OCI-LY1 (cell line): ENCODE measurements around the gene TCP10L.

Experiments used
- EZH2 ChIP-seq: fragments of 200-600 bp; sonication (generic), shearing (Covaris generic); IDR thresholded peaks from 2 replicates; pipeline ENCODE4 v1.8.0; 2017; ENCODE audit warnings: borderline replicate concordance, mixed run types, mild to moderate bottlenecking, antibody characterized with exemption, low read length, moderate library complexity, mixed read lengths
- TF ChIP-seq, protein P1 (sequence below): fragments of 200-600 bp; sonication (generic), shearing (Covaris generic); IDR thresholded peaks from 2 replicates; pipeline ENCODE4 v1.5.1; 2017; ENCODE audit warnings: mild to moderate bottlenecking, antibody characterized with exemption, low read length, moderate library complexity, mixed read lengths

GRCh38 chr21:32569261-32570230, 15.8 kb downstream of the TCP10L start:
- TF ChIP-seq EZH2, result no peak
- TF ChIP-seq, protein P1, sequence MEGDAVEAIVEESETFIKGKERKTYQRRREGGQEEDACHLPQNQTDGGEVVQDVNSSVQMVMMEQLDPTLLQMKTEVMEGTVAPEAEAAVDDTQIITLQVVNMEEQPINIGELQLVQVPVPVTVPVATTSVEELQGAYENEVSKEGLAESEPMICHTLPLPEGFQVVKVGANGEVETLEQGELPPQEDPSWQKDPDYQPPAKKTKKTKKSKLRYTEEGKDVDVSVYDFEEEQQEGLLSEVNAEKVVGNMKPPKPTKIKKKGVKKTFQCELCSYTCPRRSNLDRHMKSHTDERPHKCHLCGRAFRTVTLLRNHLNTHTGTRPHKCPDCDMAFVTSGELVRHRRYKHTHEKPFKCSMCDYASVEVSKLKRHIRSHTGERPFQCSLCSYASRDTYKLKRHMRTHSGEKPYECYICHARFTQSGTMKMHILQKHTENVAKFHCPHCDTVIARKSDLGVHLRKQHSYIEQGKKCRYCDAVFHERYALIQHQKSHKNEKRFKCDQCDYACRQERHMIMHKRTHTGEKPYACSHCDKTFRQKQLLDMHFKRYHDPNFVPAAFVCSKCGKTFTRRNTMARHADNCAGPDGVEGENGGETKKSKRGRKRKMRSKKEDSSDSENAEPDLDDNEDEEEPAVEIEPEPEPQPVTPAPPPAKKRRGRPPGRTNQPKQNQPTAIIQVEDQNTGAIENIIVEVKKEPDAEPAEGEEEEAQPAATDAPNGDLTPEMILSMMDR, result peak; percentile 78
